A673 (cell line): ENCODE data around the gene OBSCN.

ENCODE experiments used
- CTCF ChIP-seq: fragments of 300-800, 200-600 bp; sonication (generic); conservative IDR thresholded peaks from 2 replicates; pipeline ENCODE4 v1.5.1; 2017; ENCODE audit warnings: low read depth, mild to moderate bottlenecking, antibody characterized with exemption, low read length, moderate library complexity, mixed read lengths
- EZH2 ChIP-seq: fragments of 200-600 bp; sonication (generic); IDR thresholded peaks from 2 replicates; pipeline ENCODE4 v1.6.1; 2017; ENCODE audit warnings: borderline replicate concordance, low read depth, mild to moderate bottlenecking, mixed read lengths, antibody characterized with exemption, low read length; ENCODE audit not compliant: poor library complexity, severe bottlenecking

DNA sequence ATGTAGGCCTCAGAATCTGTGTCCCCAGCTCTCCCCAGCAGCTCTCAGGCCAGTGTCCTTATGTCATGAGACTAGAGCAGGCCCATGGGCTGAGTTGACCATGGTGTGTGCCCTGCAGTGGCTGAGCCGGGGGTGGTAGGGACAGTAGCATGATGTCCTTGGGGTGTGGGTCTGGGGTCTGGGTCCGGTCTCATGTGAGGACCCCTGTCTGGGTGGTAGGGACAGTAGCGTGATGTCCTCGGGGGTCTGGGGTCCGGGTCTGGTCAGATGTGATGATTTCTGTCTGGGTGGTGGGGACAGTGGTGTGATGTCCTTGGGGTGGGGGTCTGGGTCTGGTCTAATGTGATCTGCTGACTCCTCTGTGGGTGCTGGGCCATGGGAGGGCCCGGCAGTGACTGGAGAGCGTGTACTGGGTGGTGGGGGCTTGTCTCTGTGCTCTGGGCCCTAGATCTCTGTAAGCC lies 64.5 kb downstream of the OBSCN start:
- TF ChIP-seq CTCF (no peak), EZH2 (no peak)
